WI38 (cell line): Measurements from ENCODE around the gene STON2.

ENCODE experiments used
- H3K4me3 ChIP-seq: 2 replicates; pipeline ENCODE4 v1.5.1; 2011; ENCODE audit warnings: low read depth, mild to moderate bottlenecking, control low read depth, low read length
- TF ChIP-seq, protein P1 (sequence below): IDR thresholded peaks from 2 replicates; pipeline ENCODE4 v1.5.1; 2012; ENCODE audit warnings: low read depth, mild to moderate bottlenecking, control low read depth, low read length

STON2 gene

DNA sequence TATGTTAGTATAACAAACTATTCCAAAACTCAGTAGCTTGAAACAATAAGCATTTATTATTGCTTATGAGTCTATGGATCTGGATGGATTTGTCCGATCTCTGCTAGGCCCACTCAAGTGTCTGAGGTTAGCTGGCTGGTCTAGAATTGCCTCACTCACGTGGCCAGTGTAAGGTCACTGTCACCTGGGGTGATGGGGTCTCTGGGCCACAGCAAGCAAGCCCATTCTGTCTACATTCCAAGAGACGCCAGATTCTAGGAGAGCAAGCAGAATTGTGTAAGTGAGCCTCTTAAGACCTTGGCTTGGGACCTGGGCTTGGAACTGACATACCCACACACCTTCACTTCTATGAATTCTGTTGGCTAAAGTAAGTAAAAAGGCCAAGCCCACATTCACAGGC lies 80.2 kb downstream of the STON2 start:
- H3K4me3 ChIP-seq = no peak overlapping the region
- TF ChIP-seq, protein P1, sequence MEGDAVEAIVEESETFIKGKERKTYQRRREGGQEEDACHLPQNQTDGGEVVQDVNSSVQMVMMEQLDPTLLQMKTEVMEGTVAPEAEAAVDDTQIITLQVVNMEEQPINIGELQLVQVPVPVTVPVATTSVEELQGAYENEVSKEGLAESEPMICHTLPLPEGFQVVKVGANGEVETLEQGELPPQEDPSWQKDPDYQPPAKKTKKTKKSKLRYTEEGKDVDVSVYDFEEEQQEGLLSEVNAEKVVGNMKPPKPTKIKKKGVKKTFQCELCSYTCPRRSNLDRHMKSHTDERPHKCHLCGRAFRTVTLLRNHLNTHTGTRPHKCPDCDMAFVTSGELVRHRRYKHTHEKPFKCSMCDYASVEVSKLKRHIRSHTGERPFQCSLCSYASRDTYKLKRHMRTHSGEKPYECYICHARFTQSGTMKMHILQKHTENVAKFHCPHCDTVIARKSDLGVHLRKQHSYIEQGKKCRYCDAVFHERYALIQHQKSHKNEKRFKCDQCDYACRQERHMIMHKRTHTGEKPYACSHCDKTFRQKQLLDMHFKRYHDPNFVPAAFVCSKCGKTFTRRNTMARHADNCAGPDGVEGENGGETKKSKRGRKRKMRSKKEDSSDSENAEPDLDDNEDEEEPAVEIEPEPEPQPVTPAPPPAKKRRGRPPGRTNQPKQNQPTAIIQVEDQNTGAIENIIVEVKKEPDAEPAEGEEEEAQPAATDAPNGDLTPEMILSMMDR = no peak

DNA sequence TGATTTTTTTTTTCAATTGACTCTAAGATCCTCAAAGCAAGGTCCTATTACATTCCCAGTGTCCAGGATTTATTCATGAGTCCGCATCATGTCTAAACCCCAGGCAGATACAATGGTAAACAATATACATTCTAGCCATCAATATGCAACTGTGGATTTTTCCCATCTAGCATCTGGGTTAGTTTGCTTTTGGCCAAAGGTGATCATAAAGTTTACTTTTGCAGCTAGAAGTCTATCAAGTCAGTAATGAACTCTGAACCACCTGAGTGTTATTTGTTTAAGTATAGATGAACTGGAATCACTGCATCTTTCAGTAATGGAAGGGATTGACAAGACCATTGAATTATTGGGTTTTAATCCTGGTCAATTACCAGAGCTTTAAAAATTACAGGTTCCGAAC lies 80.8 kb downstream of the STON2 start:
- no peak overlapping the region for H3K4me3 ChIP-seq
- TF ChIP-seq, protein P1 = no peak

DNA sequence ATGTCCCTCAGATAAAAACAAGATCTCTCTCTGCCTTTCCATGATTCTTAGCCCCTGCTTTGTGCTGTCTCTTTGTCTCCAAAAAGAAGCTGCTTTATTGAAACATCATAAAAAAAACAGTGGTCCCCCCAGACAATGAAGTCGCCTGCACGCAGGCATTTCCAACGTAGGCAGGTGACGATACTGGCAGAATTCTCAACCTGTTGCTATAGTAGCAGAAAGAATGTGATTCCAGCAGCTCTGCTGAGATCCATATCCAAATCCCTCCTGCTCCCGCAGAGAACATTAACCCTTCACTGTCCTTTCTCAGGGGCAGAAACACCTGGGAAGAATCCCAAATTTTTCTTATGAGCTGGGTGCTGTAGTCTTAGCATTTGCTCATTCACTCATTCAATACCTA lies 84.8 kb downstream of the STON2 start:
- no peak overlapping the region for H3K4me3 ChIP-seq
- TF ChIP-seq, protein P1 = no peak

DNA sequence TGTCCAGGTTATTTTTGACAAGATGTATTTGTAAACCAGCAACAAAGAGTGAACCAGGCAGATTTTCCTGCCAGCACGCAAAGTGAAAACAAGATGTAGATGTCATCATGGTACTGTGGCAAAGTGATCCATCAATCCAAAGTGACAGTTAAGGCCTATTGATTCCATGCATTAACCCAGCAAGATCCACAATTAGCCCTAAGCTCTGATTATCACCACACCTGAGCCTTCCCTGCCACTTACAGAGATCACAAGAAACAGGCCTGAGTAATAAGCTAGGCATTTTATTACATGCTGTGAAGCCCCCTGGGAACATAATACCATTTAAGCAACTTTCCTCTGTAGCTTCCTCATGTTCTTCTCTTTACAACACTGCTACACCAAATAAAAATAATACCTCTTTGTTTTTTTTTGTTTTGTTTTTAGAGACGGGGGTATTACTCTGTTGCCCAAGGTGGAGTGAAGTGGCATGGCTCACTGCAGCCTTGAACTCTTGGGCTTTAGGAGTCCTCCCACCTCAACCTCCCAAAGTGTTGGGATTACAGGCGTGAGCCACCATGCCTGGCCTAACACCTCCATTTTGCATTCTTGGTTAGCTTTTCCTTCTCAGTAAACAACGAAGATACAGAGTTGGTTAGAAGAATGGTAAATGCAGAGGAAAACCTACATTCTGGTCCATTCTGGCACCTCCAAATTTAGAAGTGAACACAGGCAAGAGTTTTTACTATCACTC lies 85.5 kb downstream of the STON2 start:
- H3K4me3 ChIP-seq = no peak overlapping the region
- TF ChIP-seq, protein P1 = no peak

DNA sequence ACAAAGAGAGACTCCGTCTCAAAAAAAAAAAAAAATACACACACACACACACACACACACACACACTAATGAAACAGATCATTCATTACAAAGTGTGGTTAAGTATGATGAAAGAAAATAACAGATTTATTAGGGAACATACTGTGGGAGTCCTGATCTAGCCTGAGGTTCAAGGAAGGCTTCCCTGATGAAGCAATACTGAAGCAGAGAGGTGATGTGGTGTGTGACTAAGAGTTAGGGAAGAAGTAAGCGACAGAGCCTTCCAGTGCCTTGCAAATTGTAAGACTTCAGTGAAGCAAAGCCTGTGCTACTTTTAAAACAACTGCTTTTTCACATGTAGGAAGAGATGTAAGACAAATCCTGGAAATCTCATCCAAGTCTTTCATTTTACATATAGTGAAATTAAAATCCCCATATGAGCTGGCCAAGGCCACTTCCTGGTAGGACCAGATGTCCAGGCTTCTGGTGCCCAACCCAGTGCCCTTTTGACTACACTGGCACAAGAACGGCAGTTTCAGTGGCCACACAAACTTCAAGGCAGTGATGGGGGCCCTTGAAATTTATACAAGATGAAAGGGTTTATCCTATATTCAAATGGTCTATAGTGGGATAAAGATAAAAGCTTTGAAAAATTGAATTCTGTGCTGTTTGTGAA lies 86.2 kb downstream of the STON2 start:
- TF ChIP-seq, protein P1 = no peak
- H3K4me3 ChIP-seq = no peak overlapping the region

DNA sequence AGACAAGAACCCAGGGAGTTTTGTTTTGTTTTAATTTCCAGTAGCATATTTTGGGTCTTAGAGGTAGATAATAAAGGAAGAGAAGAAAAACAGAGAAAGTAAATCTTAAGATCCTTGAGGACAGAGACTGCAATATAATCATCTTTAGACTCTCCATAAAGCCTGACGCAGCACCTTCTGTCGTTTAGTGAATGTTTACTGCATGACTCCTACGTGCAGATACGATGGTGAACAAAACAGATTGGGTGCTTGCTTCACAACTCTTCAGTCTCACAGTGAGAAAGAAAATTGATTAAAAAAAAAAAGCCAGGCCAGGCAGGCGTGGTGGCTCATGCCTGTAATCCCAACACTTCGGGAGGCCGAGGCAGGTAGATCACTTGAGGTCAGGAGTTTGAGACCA lies 86.9 kb downstream of the STON2 start:
- H3K4me3 ChIP-seq = no peak overlapping the region
- TF ChIP-seq, protein P1 = no peak

DNA sequence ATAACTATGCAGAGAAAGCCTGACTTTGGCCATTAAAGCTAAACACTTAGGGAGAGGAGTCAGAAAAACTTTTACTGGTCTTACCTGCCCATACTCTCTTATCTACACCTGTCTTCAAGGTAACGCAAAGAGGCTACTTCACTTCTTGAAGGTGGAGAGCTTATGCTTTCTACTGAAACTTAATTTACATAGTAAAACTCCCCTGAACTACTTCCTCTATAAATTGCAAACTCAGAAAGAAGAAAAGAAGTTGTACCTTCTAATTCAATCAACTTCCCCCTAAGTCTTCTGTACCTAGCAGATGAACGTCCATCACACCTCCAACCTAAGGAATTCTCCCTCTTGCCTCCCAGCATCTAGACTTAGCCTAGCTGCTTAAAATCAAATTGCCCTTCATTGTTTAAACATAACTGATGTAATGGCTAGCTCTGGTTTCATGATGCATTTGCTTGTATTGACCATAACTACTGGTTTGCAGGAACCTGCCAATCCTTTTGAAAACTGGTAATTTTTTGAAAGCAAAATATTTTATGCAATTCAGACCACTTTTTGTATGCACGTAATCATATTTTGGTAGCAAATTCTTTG lies 87.7 kb downstream of the STON2 start:
- TF ChIP-seq, protein P1 = no peak
- no peak overlapping the region for H3K4me3 ChIP-seq
